Nephron progenitor cell (in vitro differentiated cells): ENCODE measurements around the gene DNPEP.

Experiments used
- DNase-seq: peaks from one replicate; pipeline ENCODE4 v3.0.0; 2021
- H3K27ac Mint-ChIP-seq: 2 replicates; pipeline ENCODE4 v1.8.0; 2021; ENCODE audit warnings: mild to moderate bottlenecking, moderate library complexity, mixed read lengths
- H3K27me3 Mint-ChIP-seq: 2 replicates; pipeline ENCODE4 v1.8.0; 2021; ENCODE audit warnings: mild to moderate bottlenecking, low read depth, mixed read lengths; ENCODE audit not compliant: poor library complexity
- H3K36me3 Mint-ChIP-seq: 2 replicates; pipeline ENCODE4 v1.8.0; 2021; ENCODE audit warnings: low read depth, mixed read lengths
- H3K4me1 Mint-ChIP-seq: 2 replicates; pipeline ENCODE4 v1.8.0; 2021; ENCODE audit warnings: mixed read lengths
- H3K4me3 Mint-ChIP-seq: 2 replicates; pipeline ENCODE4 v1.8.0; 2021; ENCODE audit warnings: mild to moderate bottlenecking, moderate library complexity, mixed read lengths
- H3K9me3 Mint-ChIP-seq: 2 replicates; pipeline ENCODE4 v1.8.0; 2021; ENCODE audit warnings: mild to moderate bottlenecking, moderate library complexity, mixed read lengths
- CTCF ChIP-seq: fragments of 200-600 bp; sonication (generic); IDR thresholded peaks from 2 replicates; pipeline ENCODE4 v1.5.0; 2021; ENCODE audit warnings: antibody characterized with exemption

The DNPEP gene

DNA sequence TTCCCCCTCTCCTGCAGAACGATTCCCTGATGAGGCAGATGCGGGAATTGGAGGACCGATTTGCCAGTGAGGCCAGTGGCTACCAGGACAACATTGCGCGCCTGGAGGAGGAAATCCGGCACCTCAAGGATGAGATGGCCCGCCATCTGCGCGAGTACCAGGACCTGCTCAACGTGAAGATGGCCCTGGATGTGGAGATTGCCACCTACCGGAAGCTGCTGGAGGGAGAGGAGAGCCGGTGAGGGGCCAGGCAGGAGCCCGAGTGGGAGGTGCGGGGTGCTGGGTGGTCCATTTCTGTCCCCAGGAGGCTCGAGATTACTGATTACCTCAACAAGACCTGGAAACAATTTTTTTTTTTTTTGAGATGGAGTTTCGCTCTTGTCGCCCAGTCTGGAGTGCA is 33.6 kb upstream of the DNPEP start:
- TF ChIP-seq CTCF = no peak
- Mint-ChIP-seq H3K27ac (no peak overlapping the region), H3K27me3 (peaks cover 28% of the 10 kb centered on the region), H3K4me3 (no peak overlapping the region), H3K9me3 (no peaks in the 10 kb centered on the region), H3K4me1 (peaks cover 35% of the 10 kb centered on the region), H3K36me3 (no peaks in the 10 kb centered on the region)
- DNase-seq = no peak

DNA sequence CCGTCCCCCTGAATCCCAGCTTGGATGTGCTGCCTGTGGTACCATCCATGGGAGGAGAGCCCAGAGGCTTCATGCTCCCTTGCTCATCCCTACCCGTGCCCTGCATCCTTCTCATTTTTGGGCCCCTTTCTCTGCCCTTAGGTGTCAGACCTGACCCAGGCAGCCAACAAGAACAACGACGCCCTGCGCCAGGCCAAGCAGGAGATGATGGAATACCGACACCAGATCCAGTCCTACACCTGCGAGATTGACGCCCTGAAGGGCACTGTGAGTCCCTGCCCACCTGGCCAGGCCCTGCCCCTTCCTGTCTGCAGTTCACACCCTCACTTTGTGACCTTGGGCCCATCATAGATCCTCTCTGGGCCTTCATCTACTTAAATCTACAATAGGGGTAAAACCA is 33.0 kb upstream of the DNPEP start:
- no peak overlapping the region for H3K27ac Mint-ChIP-seq
- no peaks in the 10 kb centered on the region for H3K9me3 Mint-ChIP-seq
- no peaks in the 10 kb centered on the region for H3K36me3 Mint-ChIP-seq
- H3K4me1 Mint-ChIP-seq = peaks cover 35% of the 10 kb centered on the region
- no peak for DNase-seq
- TF ChIP-seq CTCF = no peak
- H3K27me3 Mint-ChIP-seq = peaks cover 30% of the 10 kb centered on the region
- H3K4me3 Mint-ChIP-seq = no peak overlapping the region

- H3K9me3 Mint-ChIP-seq = no peaks in the 10 kb centered on the region
- H3K27me3 Mint-ChIP-seq = peaks cover 27% of the 10 kb centered on the region
- H3K27ac Mint-ChIP-seq = no peak overlapping the region
Measured at GRCh38 chr2:219419331-219420197, 31.9 kb upstream of the DNPEP start.

GRCh38 chr2:219419012-219419324 is 31.3 kb upstream of the DNPEP start:
- Mint-ChIP-seq H3K9me3 (no peaks in the 10 kb centered on the region), H3K27ac (no peak overlapping the region), H3K4me3 (peak overlapping the region; percentile 60), H3K4me1 (peaks cover 23% of the 10 kb centered on the region), H3K36me3 (no peaks in the 10 kb centered on the region), H3K27me3 (peaks cover 27% of the 10 kb centered on the region)
- TF ChIP-seq CTCF = no peak
- no peak for DNase-seq

More at GRCh38 chr2:219419331-219420197, 31.9 kb upstream of the DNPEP start:
- peaks cover 29% of the 10 kb centered on the region for H3K4me1 Mint-ChIP-seq
- TF ChIP-seq CTCF = no peak
- H3K36me3 Mint-ChIP-seq = no peaks in the 10 kb centered on the region
- DNase-seq = no peak
- peak overlapping the region; percentile 60 for H3K4me3 Mint-ChIP-seq

- Mint-ChIP-seq H3K9me3 (peaks cover under 1% of the 10 kb centered on the region), H3K4me1 (peaks cover 22% of the 10 kb centered on the region), H3K4me3 (peak within 1 kb of the TSS; percentile 60), H3K27me3 (peaks cover 31% of the 10 kb centered on the region), H3K36me3 (no peaks in the 10 kb centered on the region), H3K27ac (no peak within 1 kb of the TSS)
- TF ChIP-seq CTCF = no peak
- peak; percentile 43 for DNase-seq
Measured at GRCh38 chr2:219418155-219419011, 30.7 kb upstream of the DNPEP start, which contains the start of gene DES. Gene DES (plus strand): TSS chr2:219418377. CDS start chr2:219418463, 86 bp downstream.
